A673 (cell line): ENCODE data around the gene C19orf38. TPM values are rescaled to one million over a fixed set of nuclear protein-coding genes. Genes with fewer than 3 reads are reported as not detected.

ENCODE experiments used
- BruUV-seq: library from RNA; stranded (reverse); fragments of 400-500 nt; replicated peaks from 2 replicates; lab custom pipeline; 2021; lab: Mats Ljungman, UMichigan
- CTCF ChIA-PET: fragments of 300-600 bp; sonication (Branson Sonifier 250); formaldehyde crosslinking; loops from one replicate; lab custom pipeline; 2022; ENCODE audit warnings: antibody characterized with exemption; lab: Charles Lee
- POLR2A ChIA-PET: fragments of 300-600 bp; sonication (Branson Sonifier 250); formaldehyde crosslinking; loops from one replicate; lab custom pipeline; 2022; ENCODE audit warnings: antibody characterized with exemption; ENCODE audit not compliant: low non-redundant PET; lab: Charles Lee
- DNase-seq: peaks from one replicate; pipeline ENCODE4 v3.0.0-alpha.2; 2015; ENCODE audit warnings: low spot score
- H3K27ac ChIP-seq: fragments of 200-600 bp; sonication (generic); 2 replicates; pipeline ENCODE4 v1.5.1; 2016; ENCODE audit warnings: mixed run types, low read depth, mild to moderate bottlenecking, mixed read lengths, antibody characterized with exemption, low read length; ENCODE audit not compliant: poor library complexity, severe bottlenecking
- H3K27me3 ChIP-seq: fragments of 200-600 bp; sonication (generic); replicated peaks from 2 replicates; pipeline ENCODE4 v1.6.1; 2017; ENCODE audit warnings: mixed run types, low read depth, mild to moderate bottlenecking, mixed read lengths, antibody characterized with exemption, low read length; ENCODE audit not compliant: insufficient read depth, poor library complexity
- H3K36me3 ChIP-seq: fragments of 200-600 bp; sonication (generic); 2 replicates; pipeline ENCODE4 v1.6.1; 2016; ENCODE audit warnings: mixed run types, mild to moderate bottlenecking, mixed read lengths, antibody characterized with exemption, low read length; ENCODE audit not compliant: insufficient read depth, poor library complexity, severe bottlenecking
- H3K4me1 ChIP-seq: fragments of 200-600 bp; sonication (generic); 2 replicates; pipeline ENCODE4 v1.6.1; 2017; ENCODE audit warnings: mixed run types, mild to moderate bottlenecking, mixed read lengths, antibody characterized with exemption, low read length; ENCODE audit not compliant: insufficient read depth, poor library complexity, severe bottlenecking
- H3K4me3 ChIP-seq: fragments of 200-600 bp; sonication (generic); 2 replicates; pipeline ENCODE4 v1.5.1; 2016; ENCODE audit warnings: low read depth, mixed run types, mild to moderate bottlenecking, mixed read lengths, low read length; ENCODE audit not compliant: poor library complexity, severe bottlenecking
- H3K9me3 ChIP-seq: fragments of 200-600 bp; sonication (generic); 2 replicates; pipeline ENCODE4 v1.6.1; 2016; ENCODE audit warnings: mixed run types, low read depth, mild to moderate bottlenecking, mixed read lengths, antibody characterized with exemption, low read length; ENCODE audit not compliant: poor library complexity, severe bottlenecking
- CTCF ChIP-seq: fragments of 300-800, 200-600 bp; sonication (generic); conservative IDR thresholded peaks from 2 replicates; pipeline ENCODE4 v1.5.1; 2017; ENCODE audit warnings: low read depth, mild to moderate bottlenecking, antibody characterized with exemption, low read length, moderate library complexity, mixed read lengths
- EZH2 ChIP-seq: fragments of 200-600 bp; sonication (generic); IDR thresholded peaks from 2 replicates; pipeline ENCODE4 v1.6.1; 2017; ENCODE audit warnings: borderline replicate concordance, low read depth, mild to moderate bottlenecking, mixed read lengths, antibody characterized with exemption, low read length; ENCODE audit not compliant: poor library complexity, severe bottlenecking
- intact Hi-C: fragments of 100-400 bp; cut with micrococcal nuclease; formaldehyde crosslinking; loops from one replicate; pipeline ENCODE4 v1.10.0; 2022; ENCODE audit not compliant: unreplicated experiment
- total RNA-seq: library from RNA; stranded (reverse); gene quantifications from 2 replicates; pipeline ENCODE4 v1.2.3, GENCODE V29; 2021

Gene C19orf38
- total RNA-seq, 1 experiment from 2014 or later = not detected

- TF ChIP-seq EZH2 (no peak), CTCF (no peak)
- CTCF ChIA-PET = no interaction called here
- no TSS peak for BruUV-seq
- Histone ChIP-seq H3K27me3 (no peaks in the 10 kb centered on the region), H3K27ac (no peak overlapping the region), H3K4me1 (peaks cover 8% of the 10 kb centered on the region), H3K9me3 (no peaks in the 10 kb centered on the region), H3K4me3 (no peak overlapping the region), H3K36me3 (no peaks in the 10 kb centered on the region)
- POLR2A ChIA-PET = interaction anchor here (0.7 kb wide), 1 partner anchor 33 kb away, joined by 5 read pairs; no protein-coding TSS in a partner anchor
- no peak for DNase-seq
- intact Hi-C loops = no loop called here
Measured at GRCh38 chr19:10894911-10895213, 46.6 kb downstream of the C19orf38 start.

DNA sequence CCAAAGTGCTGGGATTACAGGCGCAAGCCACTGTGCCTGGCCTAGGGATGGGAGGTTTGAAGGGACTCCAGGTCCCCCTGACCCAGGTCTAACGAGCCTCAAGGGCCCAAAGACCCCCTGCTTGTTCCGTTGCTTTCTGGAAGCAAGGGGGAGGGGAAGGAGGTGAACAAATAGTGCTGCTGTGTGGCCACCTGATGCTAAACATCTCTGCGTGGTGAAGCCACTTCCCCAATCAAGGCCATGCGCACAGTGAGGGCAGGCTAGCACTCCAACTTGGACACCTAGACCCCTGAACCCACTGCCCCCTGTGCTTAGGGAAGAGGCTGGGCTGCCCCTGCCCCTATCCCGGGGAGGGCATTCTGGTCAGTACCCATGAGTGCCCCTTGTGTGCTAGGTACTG lies 47.1 kb downstream of the C19orf38 start:
- Histone ChIP-seq H3K9me3 (no peaks in the 10 kb centered on the region), H3K36me3 (no peaks in the 10 kb centered on the region), H3K27me3 (no peaks in the 10 kb centered on the region), H3K4me1 (peaks cover 8% of the 10 kb centered on the region), H3K27ac (no peak overlapping the region), H3K4me3 (no peak overlapping the region)
- intact Hi-C loops = no loop called here
- TF ChIP-seq CTCF = no peak
- TF ChIP-seq EZH2 = no peak
- no TSS peak for BruUV-seq
- POLR2A ChIA-PET = no interaction called here
- CTCF ChIA-PET = no interaction called here
- DNase-seq = no peak

- TF ChIP-seq EZH2 = no peak
- TF ChIP-seq CTCF = 0 out of 2 replicates have a peak, but pooled peaks have one; percentile 16
- POLR2A ChIA-PET = no interaction called here
- Histone ChIP-seq H3K27ac (no peak overlapping the region), H3K4me1 (peaks cover 8% of the 10 kb centered on the region), H3K36me3 (no peaks in the 10 kb centered on the region), H3K27me3 (no peaks in the 10 kb centered on the region), H3K9me3 (no peaks in the 10 kb centered on the region), H3K4me3 (no peak overlapping the region)
- DNase-seq = no peak
- intact Hi-C loops = no loop called here
- CTCF ChIA-PET = no interaction called here
- no TSS peak for BruUV-seq
Measured at GRCh38 chr19:10895920-10896319, 47.7 kb downstream of the C19orf38 start.
